ENCODE results near the gene RAD9A.

GRCh38 chr11:67395555-67396258, 3.9 kb downstream of the RAD9A start:
- TF ChIP-seq, protein P1, sequence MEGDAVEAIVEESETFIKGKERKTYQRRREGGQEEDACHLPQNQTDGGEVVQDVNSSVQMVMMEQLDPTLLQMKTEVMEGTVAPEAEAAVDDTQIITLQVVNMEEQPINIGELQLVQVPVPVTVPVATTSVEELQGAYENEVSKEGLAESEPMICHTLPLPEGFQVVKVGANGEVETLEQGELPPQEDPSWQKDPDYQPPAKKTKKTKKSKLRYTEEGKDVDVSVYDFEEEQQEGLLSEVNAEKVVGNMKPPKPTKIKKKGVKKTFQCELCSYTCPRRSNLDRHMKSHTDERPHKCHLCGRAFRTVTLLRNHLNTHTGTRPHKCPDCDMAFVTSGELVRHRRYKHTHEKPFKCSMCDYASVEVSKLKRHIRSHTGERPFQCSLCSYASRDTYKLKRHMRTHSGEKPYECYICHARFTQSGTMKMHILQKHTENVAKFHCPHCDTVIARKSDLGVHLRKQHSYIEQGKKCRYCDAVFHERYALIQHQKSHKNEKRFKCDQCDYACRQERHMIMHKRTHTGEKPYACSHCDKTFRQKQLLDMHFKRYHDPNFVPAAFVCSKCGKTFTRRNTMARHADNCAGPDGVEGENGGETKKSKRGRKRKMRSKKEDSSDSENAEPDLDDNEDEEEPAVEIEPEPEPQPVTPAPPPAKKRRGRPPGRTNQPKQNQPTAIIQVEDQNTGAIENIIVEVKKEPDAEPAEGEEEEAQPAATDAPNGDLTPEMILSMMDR (IDR thresholded peaks at IDR 0.05; ENCODE audit: low read length) = no peak
- TF ChIP-seq EZH2 (optimal IDR thresholded peaks at IDR 0.05; ENCODE audit: low read depth, low read length) (no peak), EZH2phosphoT487 (IDR thresholded peaks at IDR 0.05; ENCODE audit: low read length) (no peak)
